ENCODE data around the gene TGM5. TPM values are rescaled to one million over a fixed set of nuclear protein-coding genes. Genes with fewer than 3 reads are reported as not detected.

The TGM5 gene
- total and polyA plus RNA-seq, 2 experiments from 2014 or later = not detected

DNA sequence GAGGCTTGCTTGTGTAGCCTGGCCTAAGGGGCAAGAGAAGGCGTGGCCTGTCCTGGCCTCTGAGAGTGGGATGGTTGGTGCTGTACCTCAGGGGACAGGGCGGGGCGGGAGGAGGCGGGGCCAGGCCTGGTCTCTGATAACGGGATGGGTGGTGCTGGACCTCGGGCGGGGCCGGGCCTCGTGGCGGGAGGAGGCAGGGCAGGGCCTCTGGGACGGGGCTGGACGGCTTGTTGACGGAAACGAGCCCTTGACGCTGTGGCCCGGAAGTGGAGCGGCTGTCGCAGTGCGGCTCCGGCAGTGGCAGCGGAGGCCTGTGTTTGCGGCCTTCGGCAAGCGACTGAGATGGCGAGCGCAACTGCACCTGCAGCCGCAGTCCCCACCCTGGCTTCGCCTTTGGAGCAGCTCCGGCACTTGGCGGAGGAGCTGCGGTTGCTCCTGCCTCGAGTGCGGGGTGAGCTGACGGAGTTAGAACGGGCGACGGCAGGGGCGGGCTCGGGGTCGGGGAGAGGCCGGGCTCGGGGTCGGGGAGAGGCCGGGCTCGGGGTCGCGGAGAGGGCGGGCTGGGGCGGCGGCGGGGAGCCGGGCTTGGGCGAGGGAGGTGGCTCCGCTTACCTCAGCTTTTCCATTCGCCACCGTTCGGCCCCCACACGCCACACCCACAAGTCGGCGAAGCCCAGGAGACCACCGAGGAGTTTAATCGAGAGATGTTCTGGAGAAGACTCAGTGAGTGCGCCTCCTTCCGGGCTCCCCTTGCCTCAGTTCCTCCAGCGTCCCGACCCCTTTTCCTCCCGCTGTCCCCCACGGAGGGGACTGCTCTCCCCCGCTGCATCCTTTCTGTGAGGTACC lies 81.3 kb downstream of the TGM5 start, which contains the start of gene CCNDBP1 (continued):
- no peak for TF ChIP-seq ZNF462 (CRISPR knock-in tag; IDR thresholded peaks at IDR 0.05)

- H3K4me3 Mint-ChIP-seq = peak overlapping the region; percentile 93
- H3K27ac Mint-ChIP-seq = no peak overlapping the region
- ATAC-seq (peak; percentile 11), DNase-seq (ENCODE audit: low spot score) (no peak)
- 0 out of 2 replicates have a peak, but pooled peaks cover 3% of the 10 kb centered on the region for H4K20me1 ChIP-seq (replicated peaks; ENCODE audit: insufficient read depth)
- peak overlapping the region; percentile 96 for H3K4me3 ChIP-seq
- H3K27me3 ChIP-seq (ENCODE audit: insufficient read depth) = no peaks in the 10 kb centered on the region
- no peaks in the 10 kb centered on the region for H3K36me3 Mint-ChIP-seq (ENCODE audit: low read depth)
- H3K79me2 ChIP-seq (replicated peaks; ENCODE audit: insufficient read depth) = no peaks in the 10 kb centered on the region
- H3K4me2 ChIP-seq = peak overlapping the region; percentile 61
- H3F3A ChIP-seq (replicated peaks; ENCODE audit: low read depth) = 0 out of 2 replicates have a peak, but pooled peaks cover 7% of the 10 kb centered on the region
- 0 out of 2 replicates have a peak overlapping the region, but pooled peaks have one; percentile 39 for H2AFZ ChIP-seq
- no peaks in the 10 kb centered on the region for H3K9me2 ChIP-seq (ENCODE audit: insufficient read depth)
- peaks cover 16% of the 10 kb centered on the region; the same call in 2 of the 3 replicates for H3K4me1 Mint-ChIP-seq
- peaks cover 7% of the 10 kb centered on the region for H3K4me1 ChIP-seq (ENCODE audit: insufficient read depth)
- peak overlapping the region; percentile 27; the same call in 1 of the 2 replicates for H3K27ac ChIP-seq (ENCODE audit: low read depth)
- no peaks in the 10 kb centered on the region for H3K36me3 ChIP-seq (ENCODE audit: insufficient read depth)
- peaks cover 4% of the 10 kb centered on the region for H3K27me3 Mint-ChIP-seq (ENCODE audit: insufficient read depth, low read depth, poor library complexity)
- H3K9me3 Mint-ChIP-seq = no peaks in the 10 kb centered on the region
- TF ChIP-seq, protein P1, sequence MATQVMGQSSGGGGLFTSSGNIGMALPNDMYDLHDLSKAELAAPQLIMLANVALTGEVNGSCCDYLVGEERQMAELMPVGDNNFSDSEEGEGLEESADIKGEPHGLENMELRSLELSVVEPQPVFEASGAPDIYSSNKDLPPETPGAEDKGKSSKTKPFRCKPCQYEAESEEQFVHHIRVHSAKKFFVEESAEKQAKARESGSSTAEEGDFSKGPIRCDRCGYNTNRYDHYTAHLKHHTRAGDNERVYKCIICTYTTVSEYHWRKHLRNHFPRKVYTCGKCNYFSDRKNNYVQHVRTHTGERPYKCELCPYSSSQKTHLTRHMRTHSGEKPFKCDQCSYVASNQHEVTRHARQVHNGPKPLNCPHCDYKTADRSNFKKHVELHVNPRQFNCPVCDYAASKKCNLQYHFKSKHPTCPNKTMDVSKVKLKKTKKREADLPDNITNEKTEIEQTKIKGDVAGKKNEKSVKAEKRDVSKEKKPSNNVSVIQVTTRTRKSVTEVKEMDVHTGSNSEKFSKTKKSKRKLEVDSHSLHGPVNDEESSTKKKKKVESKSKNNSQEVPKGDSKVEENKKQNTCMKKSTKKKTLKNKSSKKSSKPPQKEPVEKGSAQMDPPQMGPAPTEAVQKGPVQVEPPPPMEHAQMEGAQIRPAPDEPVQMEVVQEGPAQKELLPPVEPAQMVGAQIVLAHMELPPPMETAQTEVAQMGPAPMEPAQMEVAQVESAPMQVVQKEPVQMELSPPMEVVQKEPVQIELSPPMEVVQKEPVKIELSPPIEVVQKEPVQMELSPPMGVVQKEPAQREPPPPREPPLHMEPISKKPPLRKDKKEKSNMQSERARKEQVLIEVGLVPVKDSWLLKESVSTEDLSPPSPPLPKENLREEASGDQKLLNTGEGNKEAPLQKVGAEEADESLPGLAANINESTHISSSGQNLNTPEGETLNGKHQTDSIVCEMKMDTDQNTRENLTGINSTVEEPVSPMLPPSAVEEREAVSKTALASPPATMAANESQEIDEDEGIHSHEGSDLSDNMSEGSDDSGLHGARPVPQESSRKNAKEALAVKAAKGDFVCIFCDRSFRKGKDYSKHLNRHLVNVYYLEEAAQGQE (IDR thresholded peaks at IDR 0.05; ENCODE audit: unreplicated experiment) = no peak
- no peak for TF ChIP-seq NANOG (IDR thresholded peaks at IDR 0.05; ENCODE audit: borderline replicate concordance)
- TF ChIP-seq EZH2 (IDR thresholded peaks at IDR 0.05; ENCODE audit: low read depth, unreplicated experiment) = no peak
These were observed 82.2 kb downstream of the TGM5 start for GRCh38 chr15:43184407-43185124.
